HG03469 (cell line): ENCODE results near the gene RAB9A.

ENCODE experiments used
- ATAC-seq: cut with Tn5 transposase; IDR thresholded peaks from one replicate; pipeline ENCODE4 v1.9.1; 2021; ENCODE audit warnings: mild to moderate bottlenecking, moderate library complexity, moderate number of reproducible peaks; ENCODE audit not compliant: unreplicated experiment

RAB9A gene

GRCh38 chrX:13742397-13743176, 53.7 kb downstream of the RAB9A start:
- peak; percentile 83 for ATAC-seq

- ATAC-seq, result no peak
Observed at GRCh38 chrX:13747836-13748235, 58.9 kb downstream of the RAB9A start.

GRCh38 chrX:13748486-13748885, 59.6 kb downstream of the RAB9A start:
- ATAC-seq, result no peak

- ATAC-seq, result no peak
Observed at GRCh38 chrX:13750204-13750603, 61.3 kb downstream of the RAB9A start.

GRCh38 chrX:13750812-13751211, 61.9 kb downstream of the RAB9A start:
- ATAC-seq, result no peak

GRCh38 chrX:13752141-13752540, 63.2 kb downstream of the RAB9A start:
- ATAC-seq, result no peak

- ATAC-seq, result peak; percentile 47
Observed at GRCh38 chrX:13752646-13753045, 63.7 kb downstream of the RAB9A start.

GRCh38 chrX:13754765-13755164, 65.8 kb downstream of the RAB9A start:
- ATAC-seq, result no peak

- ATAC-seq, result no peak
Observed at GRCh38 chrX:13755254-13755653, 66.3 kb downstream of the RAB9A start.

- ATAC-seq, result no peak
Observed at GRCh38 chrX:13756381-13756780, 67.5 kb downstream of the RAB9A start.

- ATAC-seq, result peak; percentile 41
Observed at GRCh38 chrX:13759152-13759718, 70.3 kb downstream of the RAB9A start.
